Measurements from ENCODE around the gene TMEM144.

The TMEM144 gene

DNA sequence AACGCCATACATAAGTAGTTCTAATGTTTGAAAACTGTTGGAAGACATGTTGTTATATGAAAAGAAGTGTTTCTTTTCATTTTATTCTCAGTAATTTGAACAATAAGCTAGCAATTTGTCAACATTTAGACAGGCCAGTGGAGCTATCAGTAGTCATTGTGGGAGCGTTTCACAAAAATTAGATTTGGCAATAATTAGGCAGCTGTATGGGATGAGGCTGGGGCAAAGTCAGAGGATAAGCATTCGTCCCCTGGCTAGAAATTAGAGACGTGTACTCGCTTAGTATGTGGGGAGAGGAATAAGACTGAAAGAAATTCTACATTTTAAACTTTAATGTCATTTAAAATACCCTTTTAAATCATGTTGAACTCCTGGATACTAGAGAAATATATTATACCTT, 70.6 kb downstream of the TMEM144 start:
- TF ChIP-seq, protein P1, sequence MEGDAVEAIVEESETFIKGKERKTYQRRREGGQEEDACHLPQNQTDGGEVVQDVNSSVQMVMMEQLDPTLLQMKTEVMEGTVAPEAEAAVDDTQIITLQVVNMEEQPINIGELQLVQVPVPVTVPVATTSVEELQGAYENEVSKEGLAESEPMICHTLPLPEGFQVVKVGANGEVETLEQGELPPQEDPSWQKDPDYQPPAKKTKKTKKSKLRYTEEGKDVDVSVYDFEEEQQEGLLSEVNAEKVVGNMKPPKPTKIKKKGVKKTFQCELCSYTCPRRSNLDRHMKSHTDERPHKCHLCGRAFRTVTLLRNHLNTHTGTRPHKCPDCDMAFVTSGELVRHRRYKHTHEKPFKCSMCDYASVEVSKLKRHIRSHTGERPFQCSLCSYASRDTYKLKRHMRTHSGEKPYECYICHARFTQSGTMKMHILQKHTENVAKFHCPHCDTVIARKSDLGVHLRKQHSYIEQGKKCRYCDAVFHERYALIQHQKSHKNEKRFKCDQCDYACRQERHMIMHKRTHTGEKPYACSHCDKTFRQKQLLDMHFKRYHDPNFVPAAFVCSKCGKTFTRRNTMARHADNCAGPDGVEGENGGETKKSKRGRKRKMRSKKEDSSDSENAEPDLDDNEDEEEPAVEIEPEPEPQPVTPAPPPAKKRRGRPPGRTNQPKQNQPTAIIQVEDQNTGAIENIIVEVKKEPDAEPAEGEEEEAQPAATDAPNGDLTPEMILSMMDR (IDR thresholded peaks at IDR 0.05; ENCODE audit: poor library complexity, severe bottlenecking), result no peak
- Histone ChIP-seq H3K27me3 (ENCODE audit: insufficient read depth, poor library complexity, severe bottlenecking) (no peaks in the 10 kb centered on the region), H3K4me3 (ENCODE audit: severe bottlenecking) (no peak overlapping the region), H3K4me1 (ENCODE audit: insufficient read depth, poor library complexity, severe bottlenecking) (peaks cover 7% of the 10 kb centered on the region), H3K36me3 (ENCODE audit: low read depth) (no peaks in the 10 kb centered on the region), H3K27ac (ENCODE audit: poor library complexity, severe bottlenecking) (no peak overlapping the region), H3K9me3 (ENCODE audit: severe bottlenecking) (no peaks in the 10 kb centered on the region)
- ATAC-seq (ENCODE audit: low read depth) (no peak), DNase-seq (ENCODE audit: low spot score) (no peak)

DNA sequence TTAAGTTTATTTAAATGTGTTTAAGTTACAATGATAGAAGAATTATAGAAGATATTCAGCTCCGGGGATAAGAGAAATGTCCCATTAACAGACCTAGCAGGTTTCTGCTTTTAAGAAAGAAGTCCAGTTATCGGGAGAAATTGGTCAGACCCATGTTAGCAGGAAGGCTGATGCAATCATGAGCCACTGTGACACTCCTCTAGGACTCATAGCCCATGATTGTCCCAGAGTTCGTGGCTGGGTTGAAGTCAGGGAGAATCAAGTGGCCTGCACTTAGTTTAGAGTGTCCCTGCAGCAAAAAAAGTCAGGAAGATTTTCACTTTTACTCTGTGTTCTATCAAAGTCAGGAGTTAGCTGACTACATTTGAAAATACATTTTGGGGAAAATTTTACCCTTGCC, 72.0 kb downstream of the TMEM144 start:
- Histone ChIP-seq H3K36me3 (ENCODE audit: low read depth) (no peaks in the 10 kb centered on the region), H3K9me3 (ENCODE audit: severe bottlenecking) (no peaks in the 10 kb centered on the region), H3K27me3 (ENCODE audit: insufficient read depth, poor library complexity, severe bottlenecking) (no peaks in the 10 kb centered on the region), H3K4me1 (ENCODE audit: insufficient read depth, poor library complexity, severe bottlenecking) (peaks cover 7% of the 10 kb centered on the region), H3K27ac (ENCODE audit: poor library complexity, severe bottlenecking) (peak overlapping the region; percentile 15), H3K4me3 (ENCODE audit: severe bottlenecking) (no peak overlapping the region)
- DNase-seq (ENCODE audit: low spot score) (no peak), ATAC-seq (ENCODE audit: low read depth) (peak; percentile 67)
- TF ChIP-seq, protein P1 (IDR thresholded peaks at IDR 0.05; ENCODE audit: poor library complexity, severe bottlenecking), result no peak

DNA sequence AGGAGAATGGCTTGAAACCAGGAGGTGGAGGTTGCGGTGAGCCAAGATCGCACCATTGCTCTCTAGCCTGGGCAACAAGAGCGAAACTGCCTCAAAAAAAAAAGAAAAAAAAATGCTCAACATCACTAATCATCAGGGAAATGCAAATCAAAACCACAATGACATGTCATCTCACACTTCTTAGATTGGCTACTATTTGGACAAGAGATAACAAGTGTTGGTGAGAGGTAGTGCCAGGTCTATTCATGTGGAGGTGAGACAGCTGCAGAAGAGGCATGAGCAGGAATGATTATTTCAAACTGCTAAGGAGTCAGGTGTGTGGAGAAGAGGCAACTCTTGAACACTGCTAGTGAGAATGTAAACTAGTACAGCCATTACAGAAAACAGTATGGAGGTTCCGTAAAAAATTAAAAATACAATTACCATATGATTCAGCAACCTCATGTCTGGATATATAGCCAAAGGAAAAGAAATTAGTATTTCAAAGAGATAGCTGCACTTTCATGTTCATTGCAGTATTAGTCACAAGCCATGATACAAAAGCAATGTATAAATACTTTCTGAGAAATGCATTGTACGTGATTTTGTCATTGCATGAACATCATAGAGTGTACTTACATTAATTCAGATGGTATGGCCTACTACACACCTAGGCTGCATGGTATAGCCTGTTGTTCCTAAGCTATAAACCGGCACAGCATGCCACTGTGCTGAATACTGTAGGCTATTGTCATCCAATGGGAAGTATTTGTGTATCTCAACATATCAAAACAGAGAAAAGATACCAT, 75.3 kb downstream of the TMEM144 start:
- no peak overlapping the region for H3K4me3 ChIP-seq (ENCODE audit: severe bottlenecking)
- no peak for DNase-seq (ENCODE audit: low spot score)
- no peaks in the 10 kb centered on the region for H3K36me3 ChIP-seq (ENCODE audit: low read depth)
- H3K27me3 ChIP-seq (ENCODE audit: insufficient read depth, poor library complexity, severe bottlenecking), result no peaks in the 10 kb centered on the region
- ATAC-seq (ENCODE audit: low read depth), result no peak
- H3K9me3 ChIP-seq (ENCODE audit: severe bottlenecking), result no peaks in the 10 kb centered on the region
- H3K4me1 ChIP-seq (ENCODE audit: insufficient read depth, poor library complexity, severe bottlenecking), result peaks cover 7% of the 10 kb centered on the region
- TF ChIP-seq, protein P1 (IDR thresholded peaks at IDR 0.05; ENCODE audit: poor library complexity, severe bottlenecking), result no peak
- H3K27ac ChIP-seq (ENCODE audit: poor library complexity, severe bottlenecking), result no peak overlapping the region

DNA sequence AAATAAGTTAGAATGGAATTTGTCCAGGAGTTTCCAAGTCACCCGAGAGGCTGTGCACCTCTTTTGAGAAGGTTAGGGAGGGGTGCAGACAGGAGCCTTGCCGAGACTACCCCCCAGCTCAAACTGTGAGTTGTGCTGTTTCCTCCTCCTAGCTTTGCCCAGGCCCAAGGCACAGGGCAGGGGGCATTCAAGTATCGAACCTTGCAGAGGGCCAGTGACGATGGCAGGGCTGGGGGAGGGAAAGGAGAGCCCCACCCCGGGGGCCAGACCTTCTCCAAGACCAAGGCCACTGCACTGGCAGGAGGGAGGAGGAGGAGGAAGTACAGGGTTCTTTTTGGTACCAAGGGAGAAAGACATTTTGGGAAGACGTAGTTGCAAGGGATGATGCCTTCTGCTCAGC, 80.6 kb downstream of the TMEM144 start:
- Histone ChIP-seq H3K27me3 (ENCODE audit: insufficient read depth, poor library complexity, severe bottlenecking) (no peaks in the 10 kb centered on the region), H3K9me3 (ENCODE audit: severe bottlenecking) (no peaks in the 10 kb centered on the region), H3K27ac (ENCODE audit: poor library complexity, severe bottlenecking) (no peak overlapping the region), H3K4me1 (ENCODE audit: insufficient read depth, poor library complexity, severe bottlenecking) (no peaks in the 10 kb centered on the region), H3K36me3 (ENCODE audit: low read depth) (no peaks in the 10 kb centered on the region), H3K4me3 (ENCODE audit: severe bottlenecking) (no peak overlapping the region)
- DNase-seq (ENCODE audit: low spot score) (no peak), ATAC-seq (ENCODE audit: low read depth) (no peak)
- TF ChIP-seq, protein P1 (IDR thresholded peaks at IDR 0.05; ENCODE audit: poor library complexity, severe bottlenecking), result no peak

Measured in RWPE2 (cell line).